ENCODE data around the gene SUGCT. TPM values are rescaled to one million over a fixed set of nuclear protein-coding genes. Genes with fewer than 3 reads are reported as not detected.

SUGCT gene
- total RNA-seq, 2 experiments from 2014 or later: 0.21 to 0.61 TPM

GRCh38 chr7:40888499-40888898 is 753.7 kb downstream of the SUGCT start:
- no peak for ATAC-seq
- CTCF ChIA-PET: no interaction called here
- DNase-seq: no peak

GRCh38 chr7:40889099-40889498 is 754.3 kb downstream of the SUGCT start:
- no peak for ATAC-seq
- Mint-ChIP-seq H3K9me3 (ENCODE audit: low read depth) (peaks cover 12% of the 10 kb centered on the region), H3K27me3 (no peaks in the 10 kb centered on the region)

More at GRCh38 chr7:40888499-40888898, 753.7 kb downstream of the SUGCT start:
- Mint-ChIP-seq H3K4me1 (no peaks in the 10 kb centered on the region), H3K36me3 (no peaks in the 10 kb centered on the region), H3K4me3 (no peak overlapping the region), H3K27me3 (no peaks in the 10 kb centered on the region), H3K27ac (no peak overlapping the region), H3K9me3 (ENCODE audit: low read depth) (peaks cover 12% of the 10 kb centered on the region)

GRCh38 chr7:40889539-40889938 is 754.7 kb downstream of the SUGCT start:
- H3K36me3 Mint-ChIP-seq: no peaks in the 10 kb centered on the region
- no peak overlapping the region for H3K27ac Mint-ChIP-seq
- H3K4me1 Mint-ChIP-seq: no peaks in the 10 kb centered on the region
- no peaks in the 10 kb centered on the region for H3K27me3 Mint-ChIP-seq
- peaks cover 12% of the 10 kb centered on the region for H3K9me3 Mint-ChIP-seq (ENCODE audit: low read depth)
- CTCF ChIA-PET: no interaction called here
- ATAC-seq (no peak), DNase-seq (no peak)
- no peak overlapping the region for H3K4me3 Mint-ChIP-seq

More at GRCh38 chr7:40889099-40889498, 754.3 kb downstream of the SUGCT start:
- no peak for DNase-seq
- Mint-ChIP-seq H3K4me3 (no peak overlapping the region), H3K4me1 (no peaks in the 10 kb centered on the region), H3K36me3 (no peaks in the 10 kb centered on the region), H3K27ac (no peak overlapping the region)
- CTCF ChIA-PET: no interaction called here

GRCh38 chr7:40890088-40890692 is 755.4 kb downstream of the SUGCT start:
- H3K4me3 Mint-ChIP-seq: no peak overlapping the region
- no peaks in the 10 kb centered on the region for H3K36me3 Mint-ChIP-seq
- H3K4me1 Mint-ChIP-seq: no peaks in the 10 kb centered on the region
- H3K27ac Mint-ChIP-seq: no peak overlapping the region
- no peak for DNase-seq
- H3K27me3 Mint-ChIP-seq: no peaks in the 10 kb centered on the region
- CTCF ChIA-PET: no interaction called here
- peaks cover 12% of the 10 kb centered on the region for H3K9me3 Mint-ChIP-seq (ENCODE audit: low read depth)
- ATAC-seq: no peak

- no peak for DNase-seq
- CTCF ChIA-PET: no interaction called here
- ATAC-seq: no peak
- no peak overlapping the region for H3K27ac Mint-ChIP-seq
- no peaks in the 10 kb centered on the region for H3K27me3 Mint-ChIP-seq
- H3K9me3 Mint-ChIP-seq (ENCODE audit: low read depth): peaks cover 12% of the 10 kb centered on the region
- H3K4me3 Mint-ChIP-seq: no peak overlapping the region
- H3K4me1 Mint-ChIP-seq: no peaks in the 10 kb centered on the region
- H3K36me3 Mint-ChIP-seq: no peaks in the 10 kb centered on the region
Measured at GRCh38 chr7:40891232-40891631, 756.4 kb downstream of the SUGCT start.

GRCh38 chr7:40899151-40899550 is 764.3 kb downstream of the SUGCT start:
- no peak for ATAC-seq
- Mint-ChIP-seq H3K27me3 (no peaks in the 10 kb centered on the region), H3K4me3 (no peak overlapping the region), H3K36me3 (no peaks in the 10 kb centered on the region), H3K9me3 (ENCODE audit: low read depth) (peaks cover 12% of the 10 kb centered on the region), H3K4me1 (no peaks in the 10 kb centered on the region), H3K27ac (no peak overlapping the region)
- CTCF ChIA-PET: no interaction called here
- no peak for DNase-seq

- CTCF ChIA-PET: no interaction called here
- H3K36me3 Mint-ChIP-seq: no peaks in the 10 kb centered on the region
Measured at GRCh38 chr7:40899636-40900507, 765.1 kb downstream of the SUGCT start.

GRCh38 chr7:40903872-40904271 is 769.1 kb downstream of the SUGCT start:
- H3K4me1 Mint-ChIP-seq: no peaks in the 10 kb centered on the region
- H3K4me3 Mint-ChIP-seq: no peak overlapping the region
- no peak overlapping the region for H3K27ac Mint-ChIP-seq
- ATAC-seq (no peak), DNase-seq (no peak)
- H3K9me3 Mint-ChIP-seq (ENCODE audit: low read depth): peaks cover 4% of the 10 kb centered on the region
- no peaks in the 10 kb centered on the region for H3K27me3 Mint-ChIP-seq
- no peaks in the 10 kb centered on the region for H3K36me3 Mint-ChIP-seq
- CTCF ChIA-PET: no interaction called here

More at GRCh38 chr7:40899636-40900507, 765.1 kb downstream of the SUGCT start:
- no peaks in the 10 kb centered on the region for H3K27me3 Mint-ChIP-seq
- H3K27ac Mint-ChIP-seq: no peak overlapping the region
- H3K9me3 Mint-ChIP-seq (ENCODE audit: low read depth): peaks cover 12% of the 10 kb centered on the region
- no peak overlapping the region for H3K4me3 Mint-ChIP-seq
- no peak for ATAC-seq
- no peaks in the 10 kb centered on the region for H3K4me1 Mint-ChIP-seq
- DNase-seq: no peak

- Mint-ChIP-seq H3K4me3 (no peak overlapping the region), H3K36me3 (no peaks in the 10 kb centered on the region)
Measured at GRCh38 chr7:40907286-40907685, 772.5 kb downstream of the SUGCT start.

GRCh38 chr7:40909346-40909980 is 774.7 kb downstream of the SUGCT start:
- ATAC-seq (no peak), DNase-seq (no peak)
- Mint-ChIP-seq H3K9me3 (ENCODE audit: low read depth) (peaks cover 6% of the 10 kb centered on the region), H3K4me1 (no peaks in the 10 kb centered on the region), H3K4me3 (no peak overlapping the region), H3K36me3 (no peaks in the 10 kb centered on the region), H3K27me3 (no peaks in the 10 kb centered on the region), H3K27ac (no peak overlapping the region)
- CTCF ChIA-PET: no interaction called here

More at GRCh38 chr7:40907286-40907685, 772.5 kb downstream of the SUGCT start:
- no peak for ATAC-seq
- no peak for DNase-seq
- Mint-ChIP-seq H3K9me3 (ENCODE audit: low read depth) (peaks cover 2% of the 10 kb centered on the region), H3K27ac (no peak overlapping the region), H3K27me3 (no peaks in the 10 kb centered on the region), H3K4me1 (no peaks in the 10 kb centered on the region)
- CTCF ChIA-PET: no interaction called here

Other genes with a start within 250 kb of the SUGCT start
- 10 to 100 TPM; 43.9 to 57.9 TPM for gene CDK13, start 184.7 kb upstream of the SUGCT start, total RNA-seq
- 10 to 100 TPM; 36.1 to 38.9 TPM for gene MPLKIP, start 383 bp upstream of the SUGCT start, total RNA-seq